Esophagus squamous epithelium (tissue), 5 donors: ENCODE measurements around the gene FGD6. TPM values are rescaled to one million over a fixed set of nuclear protein-coding genes. Genes with fewer than 3 reads are reported as not detected.

Experiments
- DNase-seq: peaks from one replicate; lab custom pipeline; 2025; lab: John Stamatoyannopoulos, UW
- H3K27ac ChIP-seq, 4 donors: fragments of 200-600 bp; sonication (generic); one replicate each; pipeline ENCODE4 v1.5.1; 2016 to 2019; ENCODE audit warnings: mild to moderate bottlenecking in 1 of 4
- H3K27me3 ChIP-seq, 4 donors: fragments of 200-600 bp; sonication (generic); 1 replicate in 3 of 4; 2 replicates in 1 of 4; pipeline versions ENCODE4 v1.5.1 to v1.6.0; 2017 to 2021; ENCODE audit warnings: antibody characterized with exemption in 1 of 4
- H3K36me3 ChIP-seq, 3 donors: fragments of 200-600 bp; sonication (generic); one replicate each; pipeline ENCODE4 v1.5.1; 2016 to 2019
- H3K4me1 ChIP-seq, 3 donors: fragments of 200-600 bp; sonication (generic); one replicate each; pipeline ENCODE4 v1.5.1; 2017 to 2019
- H3K4me3 ChIP-seq, 4 donors: fragments of 200-600 bp; sonication (generic); 1 replicate in 3 of 4; 2 replicates in 1 of 4; pipeline ENCODE4 v1.5.1; 2016 to 2019; ENCODE audit warnings: mild to moderate bottlenecking in 2 of 4, moderate library complexity in 1 of 4
- H3K9me3 ChIP-seq, 3 donors: fragments of 200-600 bp; sonication (generic); one replicate each; pipeline ENCODE4 v1.5.1; 2016 to 2019
- POLR2A ChIP-seq, 4 donors: fragments of 450-650 bp; IDR thresholded peaks; one replicate each; pipeline ENCODE4 v1.6.1; 2017; ENCODE audit warnings: antibody characterized with exemption in 4 of 4, mild to moderate bottlenecking in 4 of 4, moderate library complexity in 3 of 4
- WGBS, 2 donors: methylation state at CpG; one replicate each; pipeline ENCODE4 v1.1.5; 2018; 5-methylcytosine and 5-hydroxymethylcytosine counted together
- intact Hi-C: fragments of 100-400 bp; cut with DNase I; formaldehyde crosslinking; loops from one replicate; pipeline ENCODE4 v1.15.0; 2022
- total RNA-seq, 4 donors: library from RNA; depleted of rRNA; stranded (reverse); fragments of >200 nt; gene quantifications; one replicate each; pipeline ENCODE4 v1.1.0, GENCODE V29; 2016
- TF ChIP-seq, protein P1 (sequence below), 6 experiments: fragments of 450-650 bp in 4 of 6; fragments of 200-600 bp in 2 of 6; sonication (generic) in 2 of 6; IDR thresholded peaks; one replicate each; pipeline ENCODE4 v1.5.1; 2016 to 2019; ENCODE audit warnings: antibody characterized with exemption in 6 of 6, mild to moderate bottlenecking in 4 of 6, moderate library complexity in 4 of 6
- donor health status: DM: yes; HTN: yes; CAD: no.

FGD6 gene
- total RNA-seq, 4 donors from 2014 or later, result 10.0 to 19.1 (median 13.2) TPM

DNA sequence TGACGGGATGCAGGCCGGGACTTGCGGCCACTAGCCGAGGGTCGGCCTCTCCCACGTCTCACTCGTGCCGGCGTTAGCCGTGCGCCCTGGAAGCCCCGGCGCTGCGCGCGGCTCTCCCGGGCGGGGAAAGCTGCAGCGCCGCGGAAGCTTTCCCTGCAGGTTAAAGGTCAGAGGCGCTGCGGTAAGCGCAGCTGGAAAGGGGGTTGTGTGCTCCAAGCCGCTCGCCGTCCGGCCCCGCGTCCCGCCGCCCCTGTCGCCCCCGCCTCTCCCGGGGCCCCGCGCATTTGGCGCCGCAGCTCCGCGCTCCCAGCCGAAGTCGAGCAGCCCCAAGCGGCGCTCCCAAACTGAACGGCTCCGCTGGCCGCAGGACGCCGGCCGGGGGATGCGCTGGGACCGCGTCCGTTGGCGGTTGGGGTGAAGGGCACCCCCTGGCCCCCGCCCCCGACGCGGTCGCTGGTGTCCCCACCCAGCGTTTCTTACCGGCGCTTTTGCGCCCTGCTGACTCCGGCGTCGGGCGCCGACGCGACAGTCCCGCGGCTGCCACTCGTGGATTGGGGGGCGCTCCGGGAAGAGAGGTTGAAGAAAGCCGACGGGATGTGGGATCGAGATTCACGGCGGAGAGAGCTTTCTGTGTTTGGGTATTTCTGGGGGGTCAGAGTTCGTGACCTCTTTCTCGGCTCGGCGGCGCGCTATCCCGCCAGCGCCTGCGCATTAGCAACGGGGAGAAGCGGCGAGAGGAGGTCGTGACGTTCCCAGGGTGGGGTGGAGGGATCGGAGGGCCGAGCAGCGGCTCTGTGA, 144.2 kb downstream of the FGD6 start, which contains the start of gene NR2C1:
Gene NR2C1, minus strand, starts transcription at position 719 of the 798 bp plus-strand sequence. CDS start 6,234 bp downstream, outside the sequence.
- Histone ChIP-seq H3K4me1 (peaks cover 0 to 39% (median 10%) of the 10 kb centered on the region in 3 donors), H3K4me3 (peak within 1 kb of the TSS; percentile 66 to 99 (median 92)), H3K27me3 (no peaks in the 10 kb centered on the region), H3K36me3 (peaks cover 0 to 4% (median 0%) of the 10 kb centered on the region in 3 donors), H3K27ac (peak within 1 kb of the TSS; percentile 87 to 95 (median 91)), H3K9me3 (no peaks in the 10 kb centered on the region)
- WGBS, 2 donors, result 0% methylated on average over 17 to 22 of the region's 99 CpGs
- peak; percentile 38 for DNase-seq
- intact Hi-C loops, result no loop called here
- TF ChIP-seq, protein P1, sequence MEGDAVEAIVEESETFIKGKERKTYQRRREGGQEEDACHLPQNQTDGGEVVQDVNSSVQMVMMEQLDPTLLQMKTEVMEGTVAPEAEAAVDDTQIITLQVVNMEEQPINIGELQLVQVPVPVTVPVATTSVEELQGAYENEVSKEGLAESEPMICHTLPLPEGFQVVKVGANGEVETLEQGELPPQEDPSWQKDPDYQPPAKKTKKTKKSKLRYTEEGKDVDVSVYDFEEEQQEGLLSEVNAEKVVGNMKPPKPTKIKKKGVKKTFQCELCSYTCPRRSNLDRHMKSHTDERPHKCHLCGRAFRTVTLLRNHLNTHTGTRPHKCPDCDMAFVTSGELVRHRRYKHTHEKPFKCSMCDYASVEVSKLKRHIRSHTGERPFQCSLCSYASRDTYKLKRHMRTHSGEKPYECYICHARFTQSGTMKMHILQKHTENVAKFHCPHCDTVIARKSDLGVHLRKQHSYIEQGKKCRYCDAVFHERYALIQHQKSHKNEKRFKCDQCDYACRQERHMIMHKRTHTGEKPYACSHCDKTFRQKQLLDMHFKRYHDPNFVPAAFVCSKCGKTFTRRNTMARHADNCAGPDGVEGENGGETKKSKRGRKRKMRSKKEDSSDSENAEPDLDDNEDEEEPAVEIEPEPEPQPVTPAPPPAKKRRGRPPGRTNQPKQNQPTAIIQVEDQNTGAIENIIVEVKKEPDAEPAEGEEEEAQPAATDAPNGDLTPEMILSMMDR (IDR thresholded peaks at IDR 0.05), result peak in 3 of 6 experiments; percentile 74 to 87 (median 84)
- peak in 1 of 4 donors; percentile 11 for TF ChIP-seq POLR2A (IDR thresholded peaks at IDR 0.05)

DNA sequence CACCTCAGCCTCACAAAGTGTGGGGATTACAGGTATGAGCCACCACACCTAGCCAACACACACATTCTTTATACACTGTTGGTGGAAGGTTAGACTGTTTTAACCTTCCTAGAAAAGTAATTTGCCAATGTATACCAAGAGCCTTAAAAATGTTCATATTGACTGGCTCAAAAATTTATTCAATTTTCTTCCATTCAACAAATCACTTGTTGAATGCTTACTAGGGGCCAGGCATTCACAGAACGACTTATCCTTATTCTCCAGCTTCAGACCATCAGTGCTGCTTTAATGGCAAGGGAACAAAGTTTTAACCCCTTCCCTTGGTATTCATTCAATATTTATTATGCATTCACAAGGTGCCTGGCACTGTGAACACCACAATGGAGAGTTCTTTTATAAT, 146.9 kb downstream of the FGD6 start:
- intact Hi-C loops, result no loop called here
- TF ChIP-seq POLR2A (IDR thresholded peaks at IDR 0.05), result no peak
- TF ChIP-seq, protein P1 (IDR thresholded peaks at IDR 0.05), result no peak
- peaks cover 0 to 27% (median 0%) of the 10 kb centered on the region in 3 donors for H3K36me3 ChIP-seq
- H3K4me1 ChIP-seq, result peaks cover 0 to 39% (median 10%) of the 10 kb centered on the region in 3 donors
- no peak overlapping the region for H3K27ac ChIP-seq
- no peaks in the 10 kb centered on the region for H3K9me3 ChIP-seq
- WGBS, 2 donors, result 79 to 88% methylated on average over 1 of the region's 1 CpG
- no peak overlapping the region for H3K4me3 ChIP-seq
- H3K27me3 ChIP-seq, result no peaks in the 10 kb centered on the region
- no peak for DNase-seq

DNA sequence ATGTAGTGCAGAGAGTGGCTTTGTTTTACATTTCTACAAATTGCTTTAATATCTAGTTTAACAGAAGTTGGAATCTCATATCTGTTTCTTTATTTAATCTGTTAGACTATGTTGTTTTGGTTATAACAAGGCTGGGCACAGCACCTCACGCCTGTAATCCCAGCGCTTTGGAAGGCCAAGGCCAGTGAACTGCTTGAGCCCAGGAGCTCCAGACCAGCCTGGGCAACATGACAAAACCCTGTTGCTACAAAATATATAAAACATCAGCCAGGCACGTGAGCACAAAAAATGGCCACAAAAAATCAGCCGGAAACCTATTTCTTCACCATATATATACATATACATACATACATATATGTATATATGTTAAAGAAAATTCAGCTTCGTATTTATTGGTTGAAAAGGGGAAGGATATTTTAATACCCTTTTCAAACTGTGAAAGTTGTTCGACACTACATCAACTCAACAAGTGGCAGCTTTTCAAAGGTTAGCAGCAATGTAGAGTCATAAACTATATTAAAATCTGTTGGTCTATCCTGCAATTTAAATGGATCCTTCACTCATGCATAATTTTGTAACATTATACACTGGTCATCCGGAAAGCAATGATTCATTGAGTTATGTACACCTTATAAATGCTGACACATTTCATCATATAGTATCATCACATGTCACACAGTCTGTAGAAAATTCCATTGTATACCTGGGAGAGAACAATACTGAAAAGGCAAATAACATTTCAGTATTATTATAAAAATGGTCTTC, 151.0 kb downstream of the FGD6 start:
- WGBS, 2 donors, result 84 to 91% methylated on average over 7 of the region's 7 CpGs
- peaks cover 0 to 15% (median 0%) of the 10 kb centered on the region in 3 donors for H3K4me1 ChIP-seq
- DNase-seq, result no peak
- H3K36me3 ChIP-seq, result peaks cover 0 to 68% (median 9%) of the 10 kb centered on the region in 3 donors
- H3K4me3 ChIP-seq, result no peak overlapping the region
- no peaks in the 10 kb centered on the region for H3K27me3 ChIP-seq
- TF ChIP-seq, protein P1 (IDR thresholded peaks at IDR 0.05), result no peak
- no peak for TF ChIP-seq POLR2A (IDR thresholded peaks at IDR 0.05)
- no peak overlapping the region for H3K27ac ChIP-seq
- intact Hi-C loops, result no loop called here
- H3K9me3 ChIP-seq, result no peaks in the 10 kb centered on the region

DNA sequence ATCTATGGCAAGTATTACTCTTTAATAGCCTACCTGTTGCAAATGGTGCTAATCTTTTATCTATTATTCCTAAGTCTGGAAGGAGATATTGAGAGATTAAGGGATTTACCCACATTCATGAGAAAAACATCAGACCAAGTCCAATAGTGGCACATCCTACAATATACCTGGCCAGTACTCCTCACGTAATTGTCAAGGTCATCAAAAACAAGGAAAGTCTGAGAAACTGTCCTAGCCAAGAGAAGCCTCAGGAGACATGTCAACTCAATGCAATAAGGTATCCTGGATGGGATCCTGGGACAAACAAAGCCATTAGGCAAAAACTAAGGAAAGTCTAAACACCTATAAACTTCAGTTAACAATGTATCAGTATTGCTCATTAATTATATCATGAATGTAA, 156.3 kb downstream of the FGD6 start:
- peaks cover 0 to 100% (median 34%) of the 10 kb centered on the region in 3 donors for H3K36me3 ChIP-seq
- intact Hi-C loops, result no loop called here

More for the DNA sequence above, 156.3 kb downstream of the FGD6 start:
- no peaks in the 10 kb centered on the region for H3K27me3 ChIP-seq
- H3K9me3 ChIP-seq, result no peaks in the 10 kb centered on the region
- 92 to 95% methylated on average over 1 of the region's 1 CpG for WGBS, 2 donors
- H3K4me3 ChIP-seq, result no peak overlapping the region
- no peaks in the 10 kb centered on the region for H3K4me1 ChIP-seq
- DNase-seq, result no peak
- H3K27ac ChIP-seq, result no peak overlapping the region
- TF ChIP-seq, protein P1 (IDR thresholded peaks at IDR 0.05), result no peak
- TF ChIP-seq POLR2A (IDR thresholded peaks at IDR 0.05), result no peak
